B cell (primary cell): ENCODE results near the gene GDE1. TPM values are rescaled to one million over a fixed set of nuclear protein-coding genes. Genes with fewer than 3 reads are reported as not detected.

Source experiments
- ATAC-seq: fragments of 200-7000 bp; cut with Tn5 transposase; one replicate; pipeline ENCODE4 v1.10.0; 2021; ENCODE audit warnings: low read depth, mild to moderate bottlenecking, moderate number of reproducible peaks, moderate library complexity
- CTCF ChIA-PET: fragments of 350-600 bp; sonication (Branson Sonifier 250); formaldehyde crosslinking; loops from one replicate; lab custom pipeline; 2021; ENCODE audit warnings: antibody characterized with exemption, inconsistent platforms; lab: Charles Lee
- POLR2A ChIA-PET: fragments of 350-600 bp; sonication (Branson Sonifier 250); formaldehyde crosslinking; loops from one replicate; lab custom pipeline; 2021; ENCODE audit warnings: antibody characterized with exemption; lab: Charles Lee
- DNase-seq: peaks from one replicate; pipeline ENCODE4 v3.0.0; 2013
- H2AFZ ChIP-seq: 2 replicates; pipeline ENCODE4 v1.6.1; 2012; ENCODE audit warnings: mild to moderate bottlenecking, low read depth, low read length; ENCODE audit not compliant: insufficient read depth, poor library complexity, severe bottlenecking
- H3K27ac ChIP-seq, 2 donors: 1 replicate in 1 of 2; 2 replicates in 1 of 2; pipeline ENCODE4 v1.5.1; 2012 to 2013; ENCODE audit warnings: low read length in 2 of 2, mild to moderate bottlenecking in 2 of 2, moderate library complexity in 1 of 2
- H3K27me3 ChIP-seq, 4 experiments: fragments of 200-600 bp in 1 of 4; sonication (generic) in 1 of 4; replicated peaks in 1 of 4; 1 replicate in 2 of 4; 2 replicates in 2 of 4; pipeline versions ENCODE4 v1.6.1 to v1.7.0; 2013 to 2016; ENCODE audit warnings: low read length in 3 of 4, mild to moderate bottlenecking in 2 of 4, mixed read lengths in 1 of 4, moderate library complexity in 1 of 4; ENCODE audit not compliant: insufficient read depth in 4 of 4, control insufficient read depth in 3 of 4; ENCODE audit errors: control extremely low read depth in 1 of 4
- H3K36me3 ChIP-seq, 2 experiments: replicated peaks in 1 of 2; 1 replicate in 1 of 2; 2 replicates in 1 of 2; pipeline versions ENCODE4 v1.6.1 to v1.7.1; 2013; ENCODE audit warnings: low read length in 1 of 2; ENCODE audit not compliant: insufficient read depth in 2 of 2, control insufficient read depth in 1 of 2; ENCODE audit errors: control extremely low read depth in 1 of 2, extremely low read depth in 1 of 2
- H3K4me1 ChIP-seq, 2 donors: fragments of 200-600 bp in 1 of 2; sonication (generic) in 1 of 2; 1 replicate in 1 of 2; 2 replicates in 1 of 2; pipeline versions ENCODE4 v1.5.1 to v1.6.1; 2013 to 2017; ENCODE audit warnings: low read length in 2 of 2; ENCODE audit not compliant: control insufficient read depth in 2 of 2, insufficient read depth in 2 of 2
- H3K4me2 ChIP-seq: replicated peaks from 2 replicates; pipeline ENCODE3; 2012; ENCODE audit warnings: mild to moderate bottlenecking, low read depth, low read length; ENCODE audit not compliant: poor library complexity, severe bottlenecking
- H3K4me3 ChIP-seq, 5 experiments: fragments of 200-600 bp in 1 of 5; sonication (generic) in 1 of 5; 1 replicate in 3 of 5; 2 replicates in 2 of 5; pipeline versions ENCODE4 v1.5.1 to v1.7.0; 2011 to 2016; ENCODE audit warnings: low read length in 4 of 5, mild to moderate bottlenecking in 4 of 5, low read depth in 2 of 5, control low read depth in 1 of 5, moderate library complexity in 1 of 5; ENCODE audit not compliant: insufficient read depth in 1 of 5; ENCODE audit errors: control extremely low read depth in 1 of 5, extremely low read depth in 1 of 5
- H3K79me2 ChIP-seq: fragments of 200-600 bp; sonication (generic); one replicate; pipeline ENCODE4 v1.6.0; 2016; ENCODE audit warnings: low read length; ENCODE audit not compliant: control insufficient read depth, insufficient read depth
- H3K9ac ChIP-seq: fragments of 200-600 bp; sonication (generic); 2 replicates; pipeline ENCODE4 v1.6.1; 2017; ENCODE audit warnings: mild to moderate bottlenecking, low read length, moderate library complexity
- H3K9me3 ChIP-seq, 3 donors: one replicate each; pipeline versions ENCODE4 v1.6.1 to v1.7.1; 2013; ENCODE audit warnings: low read length in 2 of 3; ENCODE audit not compliant: control insufficient read depth in 2 of 3, insufficient read depth in 1 of 3; ENCODE audit errors: control extremely low read depth in 1 of 3
- H4K20me1 ChIP-seq: 2 replicates; pipeline ENCODE4 v1.6.0; 2012; ENCODE audit warnings: mild to moderate bottlenecking, low read length; ENCODE audit not compliant: insufficient read depth, control insufficient read depth, poor library complexity, severe bottlenecking
- H3K27ac Mint-ChIP-seq: one replicate; pipeline ENCODE4 v1.8.0; 2021; ENCODE audit warnings: mixed read lengths
- H3K27me3 Mint-ChIP-seq: one replicate; pipeline ENCODE4 v1.8.0; 2021; ENCODE audit warnings: mixed read lengths
- H3K4me1 Mint-ChIP-seq: one replicate; pipeline ENCODE4 v1.8.0; 2021; ENCODE audit warnings: mixed read lengths
- H3K4me3 Mint-ChIP-seq: one replicate; pipeline ENCODE4 v1.8.0; 2021; ENCODE audit warnings: mixed read lengths
- H3K9me3 Mint-ChIP-seq: one replicate; pipeline ENCODE4 v1.8.0; 2022; ENCODE audit warnings: mixed read lengths; ENCODE audit not compliant: insufficient read depth
- CTCF ChIP-seq: fragments of 200-600 bp; IDR thresholded peaks from one replicate; pipeline ENCODE4 v1.8.0; 2022; ENCODE audit warnings: antibody characterized with exemption, mild to moderate bottlenecking
- EZH2 ChIP-seq: IDR thresholded peaks from 2 replicates; pipeline ENCODE4 v1.6.1; 2012; ENCODE audit warnings: borderline replicate concordance, low read depth, mild to moderate bottlenecking, moderate library complexity, low read length; ENCODE audit not compliant: insufficient read depth, poor library complexity, severe bottlenecking
- WGBS: methylation state at CpG from one replicate; pipeline ENCODE4 v1.1.5; 2013; ENCODE audit warnings: missing lambda C conversion rate; ENCODE audit not compliant: insufficient coverage; 5-methylcytosine and 5-hydroxymethylcytosine counted together
- intact Hi-C: fragments of 100-400 bp; cut with micrococcal nuclease; formaldehyde crosslinking; loops from one replicate; pipeline ENCODE4 v1.10.0; 2022
- polyA plus RNA-seq: library from polyadenylated mRNA; depleted of rRNA; stranded (reverse); fragments of >200 nt; gene quantifications from 2 replicates; pipeline ENCODE4 v1.2.3, GENCODE V29; 2012
- total RNA-seq, 2 donors: library from RNA; stranded (reverse); fragments of 120-200 nt in 1 of 2; gene quantifications; 1 replicate in 1 of 2; 2 replicates in 1 of 2; pipeline versions ENCODE4 v1.2.3 to v1.2.4, GENCODE V29; 2013 to 2022

Gene GDE1
- total and polyA plus RNA-seq, 2 donors (not counting 1 experiment from before 2014, with no cell fraction given) = 10.0 to 25.3 TPM

- Histone ChIP-seq H3K79me2 (no peaks in the 10 kb centered on the region), H3K9ac (no peak overlapping the region), H3K4me3 (no peak overlapping the region), H4K20me1 (no peaks in the 10 kb centered on the region), H3K27ac (no peak overlapping the region), H3K36me3 (peaks cover 4 to 54% of the 10 kb centered on the region in 2 experiments), H2AFZ (no peak overlapping the region), H3K4me2 (no peak overlapping the region), H3K4me1 (no peaks in the 10 kb centered on the region), H3K9me3 (no peaks in the 10 kb centered on the region), H3K27me3 (no peaks in the 10 kb centered on the region)
- Mint-ChIP-seq H3K9me3 (no peaks in the 10 kb centered on the region), H3K4me3 (no peak overlapping the region), H3K4me1 (no peaks in the 10 kb centered on the region), H3K27me3 (no peaks in the 10 kb centered on the region), H3K27ac (no peak overlapping the region)
- ChIA-PET POLR2A (interaction anchor here (0.5 to 0.7 kb wide), 3 partner anchors 46 to 440 kb away, joined by 3 to 9 read pairs (median 3); no protein-coding TSS in a partner anchor), CTCF (interaction anchor here (0.6 to 3.9 kb wide), 43 partner anchors 8 to 1538 kb away, joined by 3 to 83 read pairs (median 4); partner anchors contain the start of genes CCP110, GDE1, SYT17 and VPS35L)
- peak; percentile 83 for TF ChIP-seq CTCF
- no peak for TF ChIP-seq EZH2
- intact Hi-C loops = loop anchor here (1.0 kb wide), 2 partner anchors 113 to 335 kb away; no protein-coding TSS in a partner anchor
- DNase-seq (peak; percentile 76), ATAC-seq (no peak)
- 100% methylated on average over 1 of the region's 3 CpGs for WGBS
Measured at GRCh38 chr16:19502395-19503131, 19.3 kb downstream of the GDE1 start.

- Mint-ChIP-seq H3K27me3 (no peaks in the 10 kb centered on the region), H3K4me3 (no peak overlapping the region), H3K27ac (no peak overlapping the region), H3K9me3 (no peaks in the 10 kb centered on the region), H3K4me1 (no peaks in the 10 kb centered on the region)
- Histone ChIP-seq H3K4me3 (no peak overlapping the region), H3K9me3 (no peaks in the 10 kb centered on the region), H4K20me1 (no peaks in the 10 kb centered on the region), H3K27ac (no peak overlapping the region), H3K27me3 (no peaks in the 10 kb centered on the region), H3K79me2 (no peaks in the 10 kb centered on the region), H3K9ac (no peak overlapping the region), H3K4me1 (no peaks in the 10 kb centered on the region), H3K36me3 (peaks cover 2 to 36% of the 10 kb centered on the region in 2 experiments), H2AFZ (no peak overlapping the region), H3K4me2 (no peak overlapping the region)
- DNase-seq (no peak), ATAC-seq (no peak)
- TF ChIP-seq EZH2 = no peak
- TF ChIP-seq CTCF = no peak
- ChIA-PET POLR2A (no interaction called here), CTCF (no interaction called here)
- no CpG with 5 or more reads among the region's 3 CpGs for WGBS
- intact Hi-C loops = no loop called here
Measured at GRCh38 chr16:19499481-19499880, 22.4 kb downstream of the GDE1 start.
